M059J (cell line): ENCODE data around the gene CASQ1. TPM values are rescaled to one million over a fixed set of nuclear protein-coding genes. Genes with fewer than 3 reads are reported as not detected.

Experiments used
- DNase-seq: peaks from one replicate; pipeline ENCODE4 v3.0.0-alpha.2; 2012; ENCODE audit warnings: low read depth
- total RNA-seq: library from RNA; depleted of rRNA; stranded (reverse); fragments of >200 nt; shearing (Covaris generic); gene quantifications from 2 replicates; pipeline ENCODE4 v1.2.3, GENCODE V29; 2014; rRNA removed

CASQ1 gene
- not detected in 2 replicates for total RNA-seq

GRCh38 chr1:160189649-160190625 lies at the start of gene CASQ1:
TSS of gene CASQ1 (plus strand) at chr1:160190575. CDS start at chr1:160190752, 177 bp downstream.
- peak; percentile 55 for DNase-seq

- no peak for DNase-seq
Measured at GRCh38 chr1:160143695-160144094, 46.7 kb upstream of the CASQ1 start.

- DNase-seq, result peak; percentile 70
Measured at GRCh38 chr1:160144921-160145320, 45.5 kb upstream of the CASQ1 start.

- DNase-seq, result no peak
Measured at GRCh38 chr1:160146107-160146506, 44.3 kb upstream of the CASQ1 start.

GRCh38 chr1:160148121-160148520 lies 42.3 kb upstream of the CASQ1 start:
- DNase-seq, result no peak

- DNase-seq, result no peak
Measured at GRCh38 chr1:160149233-160149632, 41.1 kb upstream of the CASQ1 start.

GRCh38 chr1:160149716-160150115 lies 40.7 kb upstream of the CASQ1 start:
- no peak for DNase-seq

- DNase-seq, result no peak
Measured at GRCh38 chr1:160151303-160151702, 39.1 kb upstream of the CASQ1 start, which contains the start of gene ATP1A4. TSS of gene ATP1A4 (plus strand) at chr1:160151603. CDS start at chr1:160152041, 438 bp downstream.

- DNase-seq, result no peak
Measured at GRCh38 chr1:160154790-160155189, 35.6 kb upstream of the CASQ1 start.

- no peak for DNase-seq
Measured at GRCh38 chr1:160156361-160156760, 34.0 kb upstream of the CASQ1 start.

- no peak for DNase-seq
Measured at GRCh38 chr1:160157174-160157573, 33.2 kb upstream of the CASQ1 start.

- no peak for DNase-seq
Measured at GRCh38 chr1:160158031-160158430, 32.3 kb upstream of the CASQ1 start.

GRCh38 chr1:160158534-160158933 lies 31.8 kb upstream of the CASQ1 start:
- no peak for DNase-seq

GRCh38 chr1:160159846-160160245 lies 30.5 kb upstream of the CASQ1 start:
- no peak for DNase-seq

GRCh38 chr1:160161965-160162705 lies 28.2 kb upstream of the CASQ1 start:
- no peak for DNase-seq

GRCh38 chr1:160162931-160163330 lies 27.4 kb upstream of the CASQ1 start:
- no peak for DNase-seq

- DNase-seq, result peak; percentile 40
Measured at GRCh38 chr1:160163615-160164014, 26.8 kb upstream of the CASQ1 start.

GRCh38 chr1:160164121-160164520 lies 26.3 kb upstream of the CASQ1 start:
- DNase-seq, result no peak

GRCh38 chr1:160166166-160166868 lies 24.1 kb upstream of the CASQ1 start:
- no peak for DNase-seq

- no peak for DNase-seq
Measured at GRCh38 chr1:160167056-160167455, 23.3 kb upstream of the CASQ1 start.

GRCh38 chr1:160167580-160167979 lies 22.8 kb upstream of the CASQ1 start:
- peak; percentile 30 for DNase-seq

GRCh38 chr1:160168016-160168415 lies 22.4 kb upstream of the CASQ1 start:
- DNase-seq, result no peak
